Hepatocyte (in vitro differentiated cells): ENCODE results near the gene IL12RB2.

Experiments
- CTCF ChIP-seq: fragments of 200-600 bp; sonication (generic); IDR thresholded peaks from 2 replicates; pipeline ENCODE4 v1.5.1; 2016; ENCODE audit warnings: antibody characterized with exemption, mild to moderate bottlenecking; ENCODE audit not compliant: poor library complexity
- EZH2 ChIP-seq: fragments of 200-600 bp; sonication (generic); IDR thresholded peaks from 2 replicates; pipeline ENCODE4 v1.6.1; 2016; ENCODE audit warnings: antibody characterized with exemption, mild to moderate bottlenecking, borderline replicate concordance

GRCh38 chr1:67376381-67376780, 68.7 kb downstream of the IL12RB2 start:
- TF ChIP-seq CTCF (no peak), EZH2 (no peak)
